HCT116 (cell line): ENCODE results near the gene CAPN5. TPM values are rescaled to one million over a fixed set of nuclear protein-coding genes. Genes with fewer than 3 reads are reported as not detected.

Experiments used
- ATAC-seq: fragments of 200-7000 bp; cut with Tn5 transposase; 2 replicates; pipeline ENCODE4 v1.9.1; 2020; ENCODE audit warnings: mild to moderate bottlenecking, moderate library complexity
- BruUV-seq: library from RNA; stranded (reverse); fragments of 400-500 nt; replicated peaks from 2 replicates; lab custom pipeline; 2021; lab: Mats Ljungman, UMichigan
- CTCF ChIA-PET: fragments of 300-600 bp; sonication (Branson Sonifier 250); formaldehyde crosslinking; loops from one replicate; lab custom pipeline; 2021; ENCODE audit warnings: antibody characterized with exemption; lab: Charles Lee
- POLR2A ChIA-PET: fragments of 300-600, 350-600 bp; sonication (Branson Sonifier 250); formaldehyde crosslinking; loops from one replicate; lab custom pipeline; 2021; ENCODE audit warnings: antibody characterized with exemption; lab: Charles Lee
- RAD21 ChIA-PET, 2 experiments: fragments of 300-600 bp; sonication (Branson Sonifier 250); formaldehyde crosslinking; loops; one replicate each; lab custom pipeline; 2023; ENCODE audit warnings: low total read pairs in 2 of 2; ENCODE audit not compliant: uncharacterized antibody in 2 of 2, unreplicated experiment in 2 of 2, low non-redundant PET in 1 of 2; lab: Charles Lee
- DNase-seq: peaks from one replicate; pipeline ENCODE4 v3.0.0-alpha.2; 2010; ENCODE audit warnings: low read depth, low spot score
- H2AFZ ChIP-seq: fragments of 200-600 bp; shearing (Covaris generic), sonication (generic); 2 replicates; pipeline ENCODE4 v1.6.1; 2017; ENCODE audit warnings: low read depth, mixed run types, mixed read lengths, antibody characterized with exemption, low read length; ENCODE audit not compliant: poor library complexity, severe bottlenecking
- H3K27ac ChIP-seq: 2 replicates; pipeline ENCODE4 v1.5.1; 2012; ENCODE audit warnings: low read depth, low read length
- H3K27me3 ChIP-seq: fragments of 200-600 bp; sonication (generic); 2 replicates; pipeline ENCODE4 v1.6.1; 2016; ENCODE audit warnings: mixed run types, low read length, mixed read lengths; ENCODE audit not compliant: insufficient read depth
- H3K36me3 ChIP-seq, 2 experiments: fragments of 200-500 bp in 1 of 2; fragments of 200-600 bp in 1 of 2; sonication (Bioruptor generic) in 1 of 2; sonication (generic) in 1 of 2; 2 replicates each; pipeline versions ENCODE4 v1.5.1 to v1.6.1; 2014 to 2016; ENCODE audit warnings: low read length in 2 of 2, inconsistent platforms in 1 of 2, mixed read lengths in 1 of 2, mixed run types in 1 of 2; ENCODE audit not compliant: insufficient read depth in 2 of 2, control insufficient read depth in 1 of 2
- H3K4me1 ChIP-seq, 2 experiments: fragments of 200-600 bp in 1 of 2; sonication (generic) in 1 of 2; 2 replicates each; pipeline versions ENCODE4 v1.5.1 to v1.6.1; 2012 to 2017; ENCODE audit warnings: low read length in 2 of 2, inconsistent platforms in 1 of 2, mild to moderate bottlenecking in 1 of 2, mixed read lengths in 1 of 2, mixed run types in 1 of 2, moderate library complexity in 1 of 2; ENCODE audit not compliant: insufficient read depth in 2 of 2, control insufficient read depth in 1 of 2
- H3K4me2 ChIP-seq: fragments of 200-600 bp; sonication (generic); 2 replicates; pipeline ENCODE4 v1.6.1; 2017; ENCODE audit warnings: mixed run types, low read length, mixed read lengths
- H3K4me3 ChIP-seq, 2 experiments: fragments of 200-600 bp in 1 of 2; sonication (generic) in 1 of 2; replicated peaks in 1 of 2; 2 replicates each; pipeline ENCODE4 v1.5.1; 2011 to 2016; ENCODE audit warnings: low read length in 2 of 2, control low read depth in 1 of 2, low read depth in 1 of 2, mild to moderate bottlenecking in 1 of 2, mixed read lengths in 1 of 2, mixed run types in 1 of 2
- H3K79me2 ChIP-seq: fragments of 200-600 bp; sonication (generic); 2 replicates; pipeline ENCODE4 v1.6.1; 2017; ENCODE audit warnings: mild to moderate bottlenecking, mixed run types, low read length, moderate library complexity, mixed read lengths; ENCODE audit not compliant: insufficient read depth
- H3K9ac ChIP-seq: fragments of 200-600 bp; sonication (generic); 2 replicates; pipeline ENCODE4 v1.6.1; 2016; ENCODE audit warnings: low read length, mixed read lengths
- H3K9me2 ChIP-seq: fragments of 200-600 bp; sonication (generic), shearing (Covaris generic); 2 replicates; pipeline ENCODE4 v1.6.1; 2017; ENCODE audit warnings: mixed run types, mild to moderate bottlenecking, moderate library complexity; ENCODE audit not compliant: insufficient read depth
- H3K9me3 ChIP-seq, 2 experiments: fragments of 200-500 bp in 1 of 2; fragments of 200-600 bp in 1 of 2; sonication (Bioruptor generic) in 1 of 2; sonication (generic) in 1 of 2; 2 replicates each; pipeline ENCODE4 v1.6.1; 2014 to 2017; ENCODE audit warnings: low read length in 2 of 2, mixed read lengths in 2 of 2, inconsistent platforms in 1 of 2, low read depth in 1 of 2, mild to moderate bottlenecking in 1 of 2, mixed run types in 1 of 2, moderate library complexity in 1 of 2; ENCODE audit not compliant: control insufficient read depth in 1 of 2, insufficient read depth in 1 of 2
- H4K20me1 ChIP-seq: fragments of 200-600 bp; sonication (generic), shearing (Covaris generic); 2 replicates; pipeline ENCODE4 v1.6.1; 2017; ENCODE audit warnings: mixed run types, mild to moderate bottlenecking, moderate library complexity; ENCODE audit not compliant: insufficient read depth
- ATF3 ChIP-seq: IDR thresholded peaks from 2 replicates; pipeline ENCODE4 v1.6.1; 2012
- EGR1 ChIP-seq: IDR thresholded peaks from 2 replicates; pipeline ENCODE4 v1.6.1; 2012; ENCODE audit warnings: low read depth
- ELF1 ChIP-seq: IDR thresholded peaks from 2 replicates; pipeline ENCODE4 v1.6.1; 2012; ENCODE audit warnings: low read depth, borderline replicate concordance
- JUND ChIP-seq: IDR thresholded peaks from 2 replicates; pipeline ENCODE4 v1.6.1; 2012
- RAD21 ChIP-seq: IDR thresholded peaks from 2 replicates; pipeline ENCODE4 v1.6.1; 2012; ENCODE audit warnings: low read depth, mild to moderate bottlenecking
- SIN3A ChIP-seq: IDR thresholded peaks from 2 replicates; pipeline ENCODE4 v1.6.1; 2012; ENCODE audit warnings: low read depth
- YY1 ChIP-seq: IDR thresholded peaks from 2 replicates; pipeline ENCODE4 v1.6.1; 2011; ENCODE audit warnings: low read length, low read depth, moderate library complexity, mild to moderate bottlenecking; ENCODE audit not compliant: insufficient replicate concordance; ENCODE audit errors: extremely low read depth
- ZFX ChIP-seq: fragments of 450-650 bp; IDR thresholded peaks from 2 replicates; pipeline ENCODE4 v1.6.1; 2017
- ZNF274 ChIP-seq: fragments of 200-500 bp; sonication (Bioruptor generic); IDR thresholded peaks from 2 replicates; pipeline ENCODE4 v1.6.1; 2014; ENCODE audit warnings: mild to moderate bottlenecking, low read depth, low read length, inconsistent platforms
- intact Hi-C: fragments of 100-400 bp; cut with micrococcal nuclease; formaldehyde crosslinking; loops from 2 replicates; pipeline ENCODE4 v1.10.0; 2022
- total RNA-seq: library from RNA; stranded (reverse); gene quantifications from one replicate; pipeline ENCODE4 v1.2.1, GENCODE V29; 2021; ENCODE audit not compliant: unreplicated experiment
- TF ChIP-seq, protein P1 (sequence below): IDR thresholded peaks from 2 replicates; pipeline ENCODE4 v1.6.1; 2011; ENCODE audit warnings: mild to moderate bottlenecking, low read length, moderate library complexity; ENCODE audit not compliant: insufficient replicate concordance; ENCODE audit errors: extremely low read depth

CAPN5 gene
- total RNA-seq, 1 experiment from 2014 or later: 8.6 TPM

GRCh38 chr11:77049026-77049425, 17.7 kb upstream of the CAPN5 start:
- no peaks in the 10 kb centered on the region for H3K36me3 ChIP-seq
- CTCF ChIA-PET: interaction anchor here (0.8 to 2.8 kb wide), 4 partner anchors 9 to 78 kb away, joined by 3 to 98 read pairs (median 8); no protein-coding TSS in a partner anchor
- H3K9me3 ChIP-seq: no peaks in the 10 kb centered on the region
- DNase-seq (no peak), ATAC-seq (no peak)
- H3K27me3 ChIP-seq: no peaks in the 10 kb centered on the region
- RAD21 ChIA-PET: interaction anchor here in 1 of 2 experiments (3.2 kb wide), 1 partner anchor 42 kb away, joined by 24 read pairs; no protein-coding TSS in a partner anchor
- H2AFZ ChIP-seq: no peak overlapping the region
- no peak overlapping the region for H3K9ac ChIP-seq
- TF ChIP-seq RAD21 (no peak), EGR1 (no peak), SIN3A (no peak), JUND (no peak), ZNF274 (no peak), ATF3 (no peak), YY1 (no peak), ELF1 (no peak), ZFX (no peak)
- TF ChIP-seq, protein P1, sequence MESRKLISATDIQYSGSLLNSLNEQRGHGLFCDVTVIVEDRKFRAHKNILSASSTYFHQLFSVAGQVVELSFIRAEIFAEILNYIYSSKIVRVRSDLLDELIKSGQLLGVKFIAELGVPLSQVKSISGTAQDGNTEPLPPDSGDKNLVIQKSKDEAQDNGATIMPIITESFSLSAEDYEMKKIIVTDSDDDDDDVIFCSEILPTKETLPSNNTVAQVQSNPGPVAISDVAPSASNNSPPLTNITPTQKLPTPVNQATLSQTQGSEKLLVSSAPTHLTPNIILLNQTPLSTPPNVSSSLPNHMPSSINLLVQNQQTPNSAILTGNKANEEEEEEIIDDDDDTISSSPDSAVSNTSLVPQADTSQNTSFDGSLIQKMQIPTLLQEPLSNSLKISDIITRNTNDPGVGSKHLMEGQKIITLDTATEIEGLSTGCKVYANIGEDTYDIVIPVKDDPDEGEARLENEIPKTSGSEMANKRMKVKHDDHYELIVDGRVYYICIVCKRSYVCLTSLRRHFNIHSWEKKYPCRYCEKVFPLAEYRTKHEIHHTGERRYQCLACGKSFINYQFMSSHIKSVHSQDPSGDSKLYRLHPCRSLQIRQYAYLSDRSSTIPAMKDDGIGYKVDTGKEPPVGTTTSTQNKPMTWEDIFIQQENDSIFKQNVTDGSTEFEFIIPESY: no peak
- H3K79me2 ChIP-seq: no peaks in the 10 kb centered on the region
- peaks cover 2 to 20% of the 10 kb centered on the region in 2 experiments; a peak in 3 of 4 replicates for H3K4me1 ChIP-seq
- POLR2A ChIA-PET: interaction anchor here (3.8 kb wide), 1 partner anchor 43 kb away, joined by 23 read pairs; no protein-coding TSS in a partner anchor
- no peak overlapping the region for H3K4me2 ChIP-seq
- H4K20me1 ChIP-seq: no peaks in the 10 kb centered on the region
- H3K4me3 ChIP-seq: no peak overlapping the region
- intact Hi-C loops: loop anchor here (5.0 kb wide), 1 partner anchor 498 kb away; no protein-coding TSS in a partner anchor
- no TSS peak for BruUV-seq
- no peaks in the 10 kb centered on the region for H3K9me2 ChIP-seq
- H3K27ac ChIP-seq: no peak overlapping the region
